IMR-90 (cell line): ENCODE results near the gene ZNF670. TPM values are rescaled to one million over a fixed set of nuclear protein-coding genes. Genes with fewer than 3 reads are reported as not detected.

ENCODE experiments used
- ATAC-seq: fragments of 200-7000 bp; cut with Tn5 transposase; 2 replicates; pipeline ENCODE4 v1.9.1; 2020; ENCODE audit warnings: low read depth, mild to moderate bottlenecking, moderate library complexity
- BruUV-seq: library from RNA; stranded (reverse); fragments of 400-500 nt; replicated peaks from 2 replicates; lab custom pipeline; 2021; lab: Mats Ljungman, UMichigan
- CTCF ChIA-PET: fragments of 300-600 bp; formaldehyde crosslinking; extraction: SDS; loops from one replicate; lab custom pipeline; 2021; ENCODE audit warnings: antibody characterized with exemption; lab: Yijun Ruan, JAX
- POLR2A ChIA-PET: fragments of 300-600 bp; sonication (Branson Sonifier 250); formaldehyde crosslinking; loops from one replicate; lab custom pipeline; 2022; ENCODE audit warnings: antibody characterized with exemption; ENCODE audit not compliant: unreplicated experiment; lab: Charles Lee
- DNase-seq: peaks from one replicate; pipeline ENCODE4 v3.0.0; 2013
- H2AFZ ChIP-seq: replicated peaks from 2 replicates; pipeline ENCODE3; 2013; ENCODE audit warnings: low read length, mild to moderate bottlenecking; ENCODE audit not compliant: poor library complexity
- H2AK5ac ChIP-seq: 2 replicates; pipeline ENCODE4 v1.6.1; 2013; ENCODE audit warnings: low read depth, low read length, inconsistent platforms
- H2AK9ac ChIP-seq: replicated peaks from 2 replicates; pipeline ENCODE3; 2013; ENCODE audit warnings: mild to moderate bottlenecking, low read depth, low read length, moderate library complexity; ENCODE audit not compliant: poor library complexity
- H2BK120ac ChIP-seq: 2 replicates; pipeline ENCODE4 v1.6.1; 2013; ENCODE audit warnings: low read depth, low read length, inconsistent platforms
- H2BK15ac ChIP-seq: 3 replicates; pipeline ENCODE4 v1.6.1; 2013; ENCODE audit warnings: low read depth, low read length, inconsistent platforms
- H2BK20ac ChIP-seq: 2 replicates; pipeline ENCODE4 v1.6.1; 2013; ENCODE audit warnings: low read depth, mild to moderate bottlenecking, inconsistent platforms, low read length, moderate library complexity
- H2BK5ac ChIP-seq: 2 replicates; pipeline ENCODE4 v1.6.1; 2013; ENCODE audit warnings: mild to moderate bottlenecking, low read depth, low read length, inconsistent platforms; ENCODE audit not compliant: poor library complexity, severe bottlenecking
- H3K14ac ChIP-seq: replicated peaks from 2 replicates; pipeline ENCODE4 v1.6.1; 2013; ENCODE audit warnings: low read depth, low read length, inconsistent platforms
- H3K18ac ChIP-seq: 2 replicates; pipeline ENCODE4 v1.6.1; 2013; ENCODE audit warnings: low read depth, low read length, control low read depth
- H3K23ac ChIP-seq: 2 replicates; pipeline ENCODE4 v1.6.1; 2013; ENCODE audit warnings: low read depth, low read length, inconsistent platforms
- H3K27ac ChIP-seq: 2 replicates; pipeline ENCODE4 v1.5.1; 2013; ENCODE audit warnings: mild to moderate bottlenecking, control low read depth, low read length; ENCODE audit not compliant: insufficient read depth
- H3K27me3 ChIP-seq: 2 replicates; pipeline ENCODE4 v1.6.1; 2013; ENCODE audit warnings: low read length; ENCODE audit not compliant: control insufficient read depth, insufficient read depth
- H3K36me3 ChIP-seq: 2 replicates; pipeline ENCODE4 v1.6.1; 2013; ENCODE audit warnings: low read length, mixed read lengths; ENCODE audit not compliant: control insufficient read depth, insufficient read depth
- H3K4ac ChIP-seq: 2 replicates; pipeline ENCODE4 v1.6.1; 2013; ENCODE audit warnings: low read depth, low read length, inconsistent platforms
- H3K4me1 ChIP-seq: 2 replicates; pipeline ENCODE4 v1.6.1; 2013; ENCODE audit warnings: low read length, mixed read lengths; ENCODE audit not compliant: control insufficient read depth, insufficient read depth
- H3K4me2 ChIP-seq: 2 replicates; pipeline ENCODE4 v1.6.1; 2013; ENCODE audit warnings: low read depth, mild to moderate bottlenecking, control low read depth, low read length, moderate library complexity
- H3K4me3 ChIP-seq: 2 replicates; pipeline ENCODE4 v1.5.1; 2013; ENCODE audit warnings: low read depth, mild to moderate bottlenecking, control low read depth, low read length, moderate library complexity; ENCODE audit not compliant: insufficient read depth
- H3K56ac ChIP-seq: 2 replicates; pipeline ENCODE4 v1.6.1; 2013; ENCODE audit warnings: low read length, inconsistent platforms; ENCODE audit not compliant: insufficient read depth; ENCODE audit errors: extremely low read depth
- H3K79me1 ChIP-seq, 2 experiments: 2 replicates each; pipeline ENCODE4 v1.6.1; 2013; ENCODE audit warnings: low read length in 2 of 2, inconsistent platforms in 1 of 2, low read depth in 1 of 2
- H3K9ac ChIP-seq: 2 replicates; pipeline ENCODE4 v1.6.1; 2013; ENCODE audit warnings: low read depth, low read length, control low read depth
- H3K9me1 ChIP-seq: 2 replicates; pipeline ENCODE4 v1.6.1; 2013; ENCODE audit warnings: low read length, inconsistent platforms; ENCODE audit not compliant: insufficient read depth
- H3K9me3 ChIP-seq: 2 replicates; pipeline ENCODE4 v1.6.1; 2013; ENCODE audit warnings: low read length; ENCODE audit not compliant: control insufficient read depth, insufficient read depth
- H4K20me1 ChIP-seq: 2 replicates; pipeline ENCODE4 v1.6.1; 2013; ENCODE audit warnings: low read length, inconsistent platforms; ENCODE audit not compliant: insufficient read depth
- H4K5ac ChIP-seq: 2 replicates; pipeline ENCODE4 v1.6.1; 2013; ENCODE audit warnings: mild to moderate bottlenecking, low read depth, low read length, control low read depth
- H4K8ac ChIP-seq, 2 experiments: 2 replicates each; pipeline ENCODE4 v1.6.1; 2013; ENCODE audit warnings: low read depth in 2 of 2, low read length in 2 of 2, control low read depth in 1 of 2, inconsistent platforms in 1 of 2
- H4K91ac ChIP-seq: 2 replicates; pipeline ENCODE4 v1.6.1; 2013; ENCODE audit warnings: low read depth, low read length, inconsistent platforms; ENCODE audit not compliant: insufficient read depth
- BHLHE40 ChIP-seq: fragments of 150-350 bp; IDR thresholded peaks from 2 replicates; pipeline ENCODE4 v1.6.1; 2016; ENCODE audit warnings: mild to moderate bottlenecking, low read depth, low read length
- CEBPB ChIP-seq: IDR thresholded peaks from 2 replicates; pipeline ENCODE4 v1.6.1; 2012; ENCODE audit warnings: low read depth, low read length, improper control_type of control experiment
- CTCF ChIP-seq: conservative IDR thresholded peaks from 2 replicates; pipeline ENCODE4 v1.5.1; 2012; ENCODE audit warnings: mild to moderate bottlenecking, low read depth, low read length, improper control_type of control experiment
- ELK1 ChIP-seq: fragments of 150-350 bp; IDR thresholded peaks from 2 replicates; pipeline ENCODE4 v1.6.1; 2016; ENCODE audit warnings: low read depth, mild to moderate bottlenecking, low read length, moderate library complexity, borderline replicate concordance
- FOS ChIP-seq: fragments of 150-350 bp; IDR thresholded peaks from 2 replicates; pipeline ENCODE4 v1.6.1; 2016; ENCODE audit warnings: low read depth, low read length
- MAFK ChIP-seq: IDR thresholded peaks from 2 replicates; pipeline ENCODE4 v1.6.1; 2012; ENCODE audit warnings: low read depth, low read length, improper control_type of control experiment
- MAZ ChIP-seq: IDR thresholded peaks from 2 replicates; pipeline ENCODE4 v1.6.1; 2012; ENCODE audit warnings: low read depth, mild to moderate bottlenecking, low read length, improper control_type of control experiment, moderate library complexity, borderline replicate concordance
- MXI1 ChIP-seq: IDR thresholded peaks from 2 replicates; pipeline ENCODE4 v1.6.1; 2012; ENCODE audit warnings: low read depth, mild to moderate bottlenecking, low read length, moderate library complexity, borderline replicate concordance
- POLR2A ChIP-seq: IDR thresholded peaks from 2 replicates; pipeline ENCODE4 v1.6.1; 2012; ENCODE audit warnings: mild to moderate bottlenecking, low read depth, low read length
- RCOR1 ChIP-seq: IDR thresholded peaks from 2 replicates; pipeline ENCODE4 v1.6.1; 2012; ENCODE audit warnings: mild to moderate bottlenecking, low read length, improper control_type of control experiment; ENCODE audit not compliant: insufficient replicate concordance
- RFX5 ChIP-seq: IDR thresholded peaks from 2 replicates; pipeline ENCODE4 v1.8.0; 2012; ENCODE audit warnings: low read depth, mild to moderate bottlenecking, low read length, moderate library complexity
- SMC3 ChIP-seq: fragments of 150-350 bp; IDR thresholded peaks from 2 replicates; pipeline ENCODE4 v1.6.1; 2016; ENCODE audit warnings: low read depth, mild to moderate bottlenecking, antibody characterized with exemption, low read length, moderate library complexity
- USF2 ChIP-seq: fragments of 150-350 bp; IDR thresholded peaks from 2 replicates; pipeline ENCODE4 v1.6.1; 2017; ENCODE audit warnings: mild to moderate bottlenecking, antibody characterized with exemption, low read length, low read depth
- WGBS, 2 experiments: methylation state at CpG; one replicate each; pipeline versions ENCODE4 v1.1.5 to v1.1.7; 2013; ENCODE audit warnings: missing lambda C conversion rate in 2 of 2; ENCODE audit not compliant: insufficient read length in 1 of 2; ENCODE audit errors: extremely low coverage in 2 of 2; 5-methylcytosine and 5-hydroxymethylcytosine counted together
- dilution Hi-C: fragments of 300-500 bp; cut with HindIII; formaldehyde crosslinking; loops from one replicate; pipeline ENCODE4 v1.14.3; 2018; ENCODE audit warnings: low sequenced_read_pairs; ENCODE audit not compliant: unreplicated experiment
- in situ Hi-C: fragments of 300-500 bp; cut with MboI; formaldehyde crosslinking; loops from 3 replicates; pipeline ENCODE4 v1.14.3; 2019; ENCODE audit warnings: low sequenced_read_pairs, inconsistent platforms, mixed read lengths
- intact Hi-C: fragments of 100-400 bp; cut with micrococcal nuclease; formaldehyde crosslinking; loops from 2 replicates; pipeline ENCODE4 v1.10.0; 2022
- polyA plus RNA-seq, 3 experiments: library from polyadenylated mRNA; depleted of rRNA; stranded (reverse); fragments of >200 nt; gene quantifications; 2 replicates each; pipeline ENCODE4 v1.2.3, GENCODE V29; 2012; ENCODE audit warnings: low replicate concordance in 1 of 3
- total RNA-seq: library from RNA; depleted of rRNA; stranded (reverse); fragments of >200 nt; gene quantifications from 2 replicates; pipeline ENCODE4 v1.2.3, GENCODE V29; 2012

Gene ZNF670
- total and polyA plus RNA-seq, 2 of the 4 experiments (the other 2 are of a cell fraction): 1.8 to 4.5 TPM

GRCh38 chr1:247077213-247077612, 1.4 kb downstream of the ZNF670 start:
- BruUV-seq: no TSS peak
- no peaks in the 10 kb centered on the region for H3K9me1 ChIP-seq
- intact Hi-C loops (loop anchor here (2.0 kb wide), 1 partner anchor 144 kb away; no protein-coding TSS in a partner anchor), dilution Hi-C loops (no loop called here), in situ Hi-C loops (no loop called here)
- ChIA-PET CTCF (no interaction called here), POLR2A (no interaction called here)
- no peak overlapping the region for H4K8ac ChIP-seq
- H3K4ac ChIP-seq: no peak overlapping the region
- no peak overlapping the region for H2BK20ac ChIP-seq
- no peak overlapping the region for H2BK15ac ChIP-seq
- DNase-seq (peak; percentile 22), ATAC-seq (no peak)
- H3K9ac ChIP-seq: no peak overlapping the region
- no peak overlapping the region for H3K23ac ChIP-seq
- H3K36me3 ChIP-seq: no peaks in the 10 kb centered on the region; the same call in 1 of the 2 replicates
- H2BK120ac ChIP-seq: no peak overlapping the region
- H4K91ac ChIP-seq: no peak overlapping the region
- H2AK5ac ChIP-seq: no peak overlapping the region
- no peak overlapping the region for H3K4me3 ChIP-seq
- no peak overlapping the region for H3K27ac ChIP-seq
- peak overlapping the region; percentile 60 for H3K4me2 ChIP-seq
- no peak overlapping the region for H3K14ac ChIP-seq
- H3K56ac ChIP-seq: no peak overlapping the region
- no peak overlapping the region for H2BK5ac ChIP-seq
- no peaks in the 10 kb centered on the region for H4K20me1 ChIP-seq
- H4K5ac ChIP-seq: no peak overlapping the region
- no peak overlapping the region for H2AK9ac ChIP-seq
- no peak overlapping the region for H2AFZ ChIP-seq
- H3K9me3 ChIP-seq: no peaks in the 10 kb centered on the region
- H3K27me3 ChIP-seq: no peaks in the 10 kb centered on the region
- H3K79me1 ChIP-seq: peaks cover 26 to 30% of the 10 kb centered on the region in 2 experiments; a peak in 3 of 4 replicates
- TF ChIP-seq MAFK: no peak
- no peak for TF ChIP-seq FOS
- TF ChIP-seq BHLHE40: no peak
- TF ChIP-seq RCOR1: no peak
- no peak for TF ChIP-seq ELK1
- no peak for TF ChIP-seq MAZ
- no peak for TF ChIP-seq POLR2A
- no peak for TF ChIP-seq MXI1
- TF ChIP-seq CEBPB: no peak
- no peak for TF ChIP-seq SMC3
- no peak for TF ChIP-seq RFX5
- TF ChIP-seq CTCF: no peak
- no peak for TF ChIP-seq USF2
- peaks cover 4% of the 10 kb centered on the region; the same call in 1 of the 2 replicates for H3K4me1 ChIP-seq
- no CpG with 5 or more reads among the region's 3 CpGs for WGBS, 2 experiments
- H3K18ac ChIP-seq: no peak overlapping the region
